Stimulated activated CD4-positive, alpha-beta T cell treated with anti-CD3 and anti-CD28 coated beads, Interleukin-15, amount 100 ng/mL, for 1 hour (primary cell): Measurements from ENCODE around the gene ABCG2.
"Not testable (repeated sequence)": the region's sequence is repeated elsewhere in the genome, so short reads cannot be mapped to it uniquely, and the experiment has no call there.

Experiments
- DNase-seq, 2 donors: peaks; one replicate each; pipeline ENCODE4 v3.0.0-alpha.2; 2020; ENCODE audit warnings: low read depth in 1 of 2, low spot score in 1 of 2

Gene ABCG2

DNA sequence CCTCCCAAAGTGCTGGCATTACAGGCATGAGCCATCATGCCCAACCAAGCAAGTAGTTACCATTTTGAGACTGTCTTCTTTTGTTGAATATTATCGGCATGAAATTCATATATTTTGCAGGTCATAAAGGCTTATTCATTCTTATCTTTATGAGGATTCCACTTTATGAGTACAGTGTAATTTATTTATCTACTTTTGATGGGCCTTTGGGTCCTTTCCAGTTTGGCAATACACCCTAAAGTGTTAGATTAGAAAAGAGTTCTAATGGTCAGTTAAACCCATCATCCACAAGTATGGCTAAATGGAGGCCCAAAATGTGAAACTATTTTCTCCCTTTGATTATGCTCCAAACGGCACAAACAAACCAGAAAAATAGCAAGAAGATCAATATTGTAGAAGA lies 10.9 kb upstream of the ABCG2 start:
- DNase-seq, result no peak

GRCh38 chr4:88166608-88167007 lies 8.2 kb upstream of the ABCG2 start:
- no peak for DNase-seq

GRCh38 chr4:88163336-88163735 lies 4.9 kb upstream of the ABCG2 start:
- no peak for DNase-seq

- DNase-seq, result no peak
Observed at GRCh38 chr4:88162626-88163025, 4.2 kb upstream of the ABCG2 start.

DNA sequence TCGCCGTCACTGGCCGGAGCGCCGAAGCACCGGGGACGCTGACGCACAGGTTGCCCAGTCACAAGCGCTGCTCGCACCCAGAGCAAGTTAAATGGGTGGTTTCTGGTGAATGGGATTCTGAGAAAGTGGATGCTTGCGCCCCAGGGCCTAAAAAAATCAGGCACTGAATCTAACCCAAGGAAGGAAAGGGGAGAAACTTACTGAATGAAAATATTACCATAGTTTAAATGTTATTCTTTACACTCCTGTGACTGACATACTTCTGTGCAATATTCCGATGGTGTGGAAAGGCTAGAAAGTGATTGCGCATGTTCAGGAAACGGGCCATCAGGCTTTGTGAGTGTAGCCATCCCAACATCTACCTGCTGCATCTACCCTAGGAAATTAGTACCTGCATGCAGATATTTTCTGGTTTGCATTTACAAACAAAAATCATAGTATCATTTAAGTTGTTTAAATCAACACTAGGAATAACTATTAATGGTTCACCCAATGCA lies 838 bp upstream of the ABCG2 start:
- peak in 1 of 2 donors; percentile 1 for DNase-seq

DNA sequence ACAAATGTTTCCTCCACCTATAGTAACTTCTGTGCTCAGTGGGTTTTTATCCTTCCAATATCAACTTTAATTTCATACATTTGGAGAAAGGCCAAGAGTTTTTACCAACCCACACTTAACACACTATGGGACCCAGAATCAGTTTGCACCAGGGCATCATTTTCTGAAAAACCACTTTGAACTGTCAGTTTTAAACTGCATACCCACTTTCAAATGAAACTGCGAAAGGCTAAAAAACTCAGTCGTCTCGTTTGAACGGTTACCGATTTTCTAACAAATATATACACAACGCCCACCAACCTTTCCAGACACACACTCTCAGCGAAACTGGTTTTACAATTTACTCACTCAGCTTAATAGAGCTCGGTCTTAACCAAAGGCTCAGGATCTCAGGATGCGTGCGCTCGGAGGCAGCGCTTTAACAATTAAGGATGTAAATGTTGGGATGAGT lies 376 bp downstream of the ABCG2 start:
- no peak for DNase-seq

GRCh38 chr4:88152331-88152730 lies 6.1 kb downstream of the ABCG2 start:
- not testable (repeated sequence) for DNase-seq

GRCh38 chr4:88148560-88148959 lies 9.9 kb downstream of the ABCG2 start:
- no peak for DNase-seq

DNA sequence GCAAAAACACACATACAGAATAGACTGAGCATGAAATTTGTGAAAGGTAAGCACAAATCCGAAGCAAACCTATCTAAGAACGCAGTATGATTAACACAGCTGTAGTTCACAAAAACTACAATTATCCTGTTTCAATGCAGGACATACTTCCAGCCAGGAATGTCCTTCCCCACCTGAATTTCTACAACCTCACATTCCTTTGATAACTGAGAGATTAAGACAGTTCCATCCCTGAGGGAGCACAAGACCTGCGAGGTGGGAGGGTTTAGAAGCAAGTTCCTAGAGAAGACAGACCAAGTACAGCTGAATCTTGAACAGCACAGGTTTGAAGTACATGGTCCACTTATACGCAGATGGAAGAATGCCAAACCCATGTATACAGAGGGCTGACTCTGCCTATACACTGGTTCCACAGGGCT lies 10.6 kb downstream of the ABCG2 start:
- no peak for DNase-seq

- DNase-seq, result no peak
Observed at GRCh38 chr4:88146891-88147290, 11.5 kb downstream of the ABCG2 start.

DNA sequence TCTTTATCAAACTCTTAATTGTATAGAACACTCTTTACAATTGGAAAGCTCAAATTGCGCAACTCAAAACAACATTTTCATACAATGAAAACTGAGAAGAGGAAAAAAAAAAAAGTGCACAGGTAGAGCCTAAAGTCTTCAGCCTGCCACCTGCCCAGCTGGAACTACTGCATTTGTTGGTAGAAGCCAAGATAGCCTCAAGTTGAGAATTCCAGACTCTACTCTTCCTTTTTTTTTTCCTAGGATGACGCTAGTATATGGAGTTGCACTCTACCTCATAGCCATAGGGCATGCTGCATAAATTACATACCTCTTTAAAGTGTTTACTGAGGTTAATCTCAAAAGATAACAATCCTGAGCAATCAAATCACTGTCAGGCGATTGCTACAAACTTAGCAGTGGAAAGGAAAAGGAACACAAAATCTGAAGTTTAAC lies 13.6 kb downstream of the ABCG2 start:
- DNase-seq, result no peak

- DNase-seq, result no peak
Observed at GRCh38 chr4:88144048-88144447, 14.4 kb downstream of the ABCG2 start.

DNA sequence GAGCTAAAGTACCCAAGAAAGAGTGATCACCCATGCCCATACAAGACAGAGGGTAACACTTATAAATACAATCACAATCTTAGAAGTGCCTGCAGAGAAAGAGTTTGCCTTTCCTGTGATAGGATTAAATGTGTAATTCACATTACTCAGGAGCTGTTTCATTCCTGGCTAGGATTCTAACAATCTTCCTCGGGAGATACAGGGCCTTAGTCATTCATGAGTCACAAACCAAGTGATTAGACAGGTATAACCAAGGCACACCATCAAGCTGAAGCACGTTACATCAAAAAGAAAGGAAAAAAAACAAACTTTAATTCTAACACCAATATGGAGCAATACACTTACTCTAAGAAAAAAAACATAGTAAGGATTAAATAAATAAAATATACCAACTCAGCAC lies 14.9 kb downstream of the ABCG2 start:
- no peak for DNase-seq

DNA sequence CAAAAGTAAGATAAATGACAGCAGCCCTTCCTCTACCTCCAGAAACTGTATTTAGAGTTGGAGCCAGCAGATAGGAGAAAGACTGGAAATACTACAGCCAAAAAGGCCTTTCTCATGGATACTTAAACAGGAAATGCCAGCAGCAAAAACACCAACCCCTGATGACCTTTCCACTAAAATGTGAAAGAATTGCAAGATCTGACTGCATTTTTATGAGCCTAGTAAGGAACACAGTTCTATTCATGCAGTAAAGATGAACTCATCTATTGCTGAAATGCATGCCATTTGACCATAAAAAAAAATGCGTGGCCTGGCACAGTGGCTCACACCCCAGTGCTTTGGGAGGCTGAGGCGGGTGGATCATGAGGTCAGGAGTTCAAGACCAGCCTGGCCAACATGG lies 19.9 kb downstream of the ABCG2 start:
- DNase-seq, result no peak

DNA sequence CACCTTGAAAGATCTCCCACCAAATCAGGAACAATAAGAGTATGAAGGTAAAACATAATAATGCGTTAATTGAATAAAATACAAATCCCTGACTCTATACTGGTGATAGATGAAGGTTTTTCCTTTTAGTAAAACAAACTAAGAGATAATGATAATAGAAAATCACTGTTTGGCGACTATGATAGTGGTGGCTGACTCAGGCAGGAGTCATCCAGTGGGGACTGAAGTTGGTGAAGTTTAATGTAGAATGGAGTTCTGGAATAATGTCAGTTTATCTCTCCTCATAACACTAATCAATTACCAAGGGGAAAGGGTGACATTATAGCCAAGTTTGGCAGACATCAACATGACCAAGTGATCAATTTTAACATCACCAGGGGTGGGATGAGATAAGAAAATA lies 21.3 kb downstream of the ABCG2 start:
- DNase-seq, result no peak

- DNase-seq, result no peak
Observed at GRCh38 chr4:88136249-88136648, 22.2 kb downstream of the ABCG2 start.

DNA sequence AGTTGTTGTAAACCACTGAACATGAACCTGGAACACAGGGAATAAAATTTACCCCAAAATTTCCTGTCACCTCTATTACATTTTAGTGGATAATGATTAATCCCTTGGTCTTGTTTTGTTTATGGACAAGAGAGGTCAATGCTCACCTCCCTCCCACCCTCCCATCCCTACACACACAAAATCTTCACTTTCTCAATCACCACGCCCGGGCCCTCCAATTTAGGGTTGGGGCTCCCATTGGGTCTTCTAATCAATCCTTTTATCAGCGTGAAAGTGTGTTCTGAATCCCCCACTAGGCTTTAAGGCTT lies 23.1 kb downstream of the ABCG2 start:
- no peak for DNase-seq

- DNase-seq, result no peak
Observed at GRCh38 chr4:88134536-88135355, 23.7 kb downstream of the ABCG2 start.

- no peak for DNase-seq
Observed at GRCh38 chr4:88134111-88134510, 24.3 kb downstream of the ABCG2 start.

GRCh38 chr4:88130544-88131305 lies 27.7 kb downstream of the ABCG2 start:
- no peak for DNase-seq

DNA sequence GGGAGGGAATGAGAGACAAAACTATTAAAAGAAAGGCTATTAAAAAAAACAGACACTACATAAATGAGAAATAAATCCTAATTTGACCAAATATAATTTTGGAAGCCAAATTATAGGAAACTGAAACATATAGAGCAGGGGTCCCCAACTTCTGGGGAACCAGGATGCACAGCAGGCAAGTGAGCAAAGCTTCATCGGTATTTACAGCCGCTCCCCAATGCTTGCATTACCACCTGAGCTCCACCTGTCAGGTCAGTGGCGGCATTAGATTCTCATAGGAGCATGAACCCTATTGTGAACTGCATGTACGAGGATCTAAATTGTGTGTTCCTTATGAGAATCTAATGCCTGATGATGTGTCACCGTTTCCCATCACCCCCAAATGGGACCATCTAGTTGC lies 28.4 kb downstream of the ABCG2 start:
- DNase-seq, result no peak

DNA sequence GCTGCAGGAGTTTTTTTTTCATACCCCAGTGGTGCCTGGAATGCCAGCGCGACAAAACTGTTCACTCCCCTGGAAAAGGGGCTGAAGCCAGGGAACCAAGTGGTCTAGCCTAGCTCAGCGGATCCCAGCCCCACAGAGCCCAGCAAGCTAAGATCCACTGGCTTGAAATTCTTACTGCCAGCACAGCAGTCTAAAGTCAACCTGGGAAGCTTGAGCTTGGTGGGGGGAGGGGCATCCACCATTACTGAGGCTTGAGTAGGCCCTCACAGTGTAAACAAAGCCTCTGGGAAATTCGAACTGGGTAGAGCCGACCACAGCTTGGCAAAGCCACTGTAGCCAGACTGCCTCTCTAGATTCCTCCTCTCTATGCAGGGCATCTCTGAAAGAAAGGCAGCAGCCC lies 36.2 kb downstream of the ABCG2 start:
- not testable (repeated sequence) for DNase-seq
